HepG2 (cell line): Measurements from ENCODE around the gene LGI2. TPM values are rescaled to one million over a fixed set of nuclear protein-coding genes. Genes with fewer than 3 reads are reported as not detected.
A peak's percentile ranks its signal among the peaks of the same experiment; 100 is the strongest.

Experiments
- ATAD3A ChIP-seq: sonication (generic); formaldehyde crosslinking; IDR thresholded peaks from 2 replicates; pipeline ENCODE4 v1.4.0; 2020; ENCODE audit warnings: missing genetic modification reagents
- CAMTA2 ChIP-seq: sonication (generic); formaldehyde crosslinking; IDR thresholded peaks from 2 replicates; pipeline ENCODE4 v1.4.0; 2020; ENCODE audit warnings: mild to moderate bottlenecking, missing genetic modification reagents, borderline replicate concordance
- FOXA1 ChIP-seq, 2 experiments: fragments of 450-650 bp in 1 of 2; sonication (generic) in 1 of 2; formaldehyde crosslinking in 1 of 2; IDR thresholded peaks; 2 replicates each; pipeline versions ENCODE4 v1.4.0 to v1.6.1; 2016 to 2020; ENCODE audit warnings: missing genetic modification reagents in 1 of 2
- HCFC1 ChIP-seq: fragments of 150-350 bp; IDR thresholded peaks from 2 replicates; pipeline ENCODE4 v1.6.1; 2014; ENCODE audit warnings: low read depth, low read length
- HDAC2 ChIP-seq: sonication (generic); formaldehyde crosslinking; IDR thresholded peaks from 2 replicates; pipeline ENCODE4 v1.4.0; 2020; ENCODE audit warnings: missing genetic modification reagents
- HOXD1 ChIP-seq: sonication (generic); formaldehyde crosslinking; IDR thresholded peaks from 2 replicates; pipeline ENCODE4 v1.5.0; 2020; ENCODE audit warnings: missing genetic modification reagents
- ISL2 ChIP-seq: sonication (generic); formaldehyde crosslinking; IDR thresholded peaks from 2 replicates; pipeline ENCODE4 v1.5.0; 2020; ENCODE audit warnings: missing genetic modification reagents
- NR2C2 ChIP-seq: sonication (generic); formaldehyde crosslinking; IDR thresholded peaks from 2 replicates; pipeline ENCODE4 v1.4.0; 2020; ENCODE audit warnings: missing genetic modification reagents, mild to moderate bottlenecking, moderate library complexity, borderline replicate concordance
- NR2F6 ChIP-seq, 2 experiments: IDR thresholded peaks; 2 replicates each; pipeline ENCODE4 v1.6.1; 2016; ENCODE audit warnings: antibody characterized with exemption in 1 of 2, mild to moderate bottlenecking in 1 of 2
- SOX6 ChIP-seq, 2 experiments: fragments of 450-650 bp in 1 of 2; sonication (generic) in 1 of 2; formaldehyde crosslinking in 1 of 2; IDR thresholded peaks; 2 replicates each; pipeline versions ENCODE4 v1.4.0 to v1.6.1; 2017 to 2020; ENCODE audit warnings: antibody characterized with exemption in 1 of 2, mild to moderate bottlenecking in 1 of 2, missing genetic modification reagents in 1 of 2
- YEATS2 ChIP-seq: sonication (generic); formaldehyde crosslinking; IDR thresholded peaks from 2 replicates; pipeline ENCODE4 v1.4.0; 2020; ENCODE audit warnings: missing genetic modification reagents, borderline replicate concordance
- ZKSCAN1 ChIP-seq: fragments of 150-350 bp; IDR thresholded peaks from 2 replicates; pipeline ENCODE4 v1.6.1; 2014; ENCODE audit warnings: low read length
- ZNF12 ChIP-seq: sonication (generic); formaldehyde crosslinking; IDR thresholded peaks from 2 replicates; pipeline ENCODE4 v1.5.0; 2020; ENCODE audit warnings: missing genetic modification reagents
- ZNF792 ChIP-seq: IDR thresholded peaks from 2 replicates; pipeline ENCODE4 v1.6.1; 2016
- polyA plus RNA-seq, 8 experiments: library from polyadenylated mRNA; depleted of rRNA in 3 of 8; stranded (reverse) in 7 of 8; unstranded in 1 of 8; fragments of >200 nt; fragmentation: Illumina TruSeq in 4 of 8; extraction: Trizol in 4 of 8; gene quantifications; 2 replicates each; pipeline versions ENCODE4 v1.2.1 to v1.2.3, GENCODE V29; 2011 to 2016; ENCODE audit warnings: low read depth in 4 of 8, missing spikeins in 1 of 8, mixed read lengths in 1 of 8; ENCODE audit not compliant: insufficient read depth in 1 of 8
- total RNA-seq, 5 experiments: library from RNA; depleted of rRNA; stranded (reverse); fragments of >200 nt; fragmentation: Illumina TruSeq; extraction: Trizol; gene quantifications; 2 replicates each; pipeline ENCODE4 v1.2.3, GENCODE V29; 2016; ENCODE audit warnings: low read depth in 1 of 5
- TF ChIP-seq, protein P1 (sequence below): sonication (generic); formaldehyde crosslinking; conservative IDR thresholded peaks from 2 replicates; pipeline ENCODE4 v1.4.0; 2020; ENCODE audit warnings: missing genetic modification reagents
- TF ChIP-seq, protein P2 (sequence below): sonication (generic); formaldehyde crosslinking; IDR thresholded peaks from 2 replicates; pipeline ENCODE4 v1.9.0; 2021; ENCODE audit warnings: missing genetic modification reagents, mild to moderate bottlenecking, borderline replicate concordance
- TF ChIP-seq, protein P3 (sequence below): sonication (generic); formaldehyde crosslinking; IDR thresholded peaks from 2 replicates; pipeline ENCODE4 v1.4.0; 2020; ENCODE audit warnings: missing genetic modification reagents

Gene LGI2
- total and polyA plus RNA-seq, 2 of the 13 experiments (the other 11 are each of a cell fraction or from before 2014, with no cell fraction given) = not detected

DNA sequence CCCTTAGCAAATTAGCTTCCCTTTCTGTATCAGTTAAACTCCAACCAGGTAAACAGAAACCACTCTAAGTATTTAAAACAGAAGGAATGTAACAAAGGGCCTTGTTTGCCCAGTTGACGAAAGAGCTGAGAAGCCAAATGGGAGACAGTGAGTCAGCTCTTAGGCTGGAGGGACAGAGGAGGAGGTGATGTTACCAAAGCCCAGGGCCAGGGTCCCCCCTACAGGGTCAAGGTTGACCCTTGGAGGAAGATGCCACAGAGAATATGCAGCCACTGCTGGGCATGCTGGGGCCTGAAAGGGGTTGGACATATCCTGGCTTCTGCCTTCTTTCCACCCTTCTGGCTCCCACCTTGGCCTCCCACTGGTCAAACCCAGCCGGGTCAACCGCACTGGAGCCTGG lies 38.3 kb upstream of the LGI2 start (continued):
- 0 out of 2 replicates have a peak, but pooled peaks have one; percentile 35 for TF ChIP-seq FOXA1 (IDR thresholded peaks at IDR 0.05)
- peak; percentile 76 for TF ChIP-seq FOXA1 (CRISPR knock-in tag; IDR thresholded peaks at IDR 0.05)
- TF ChIP-seq NR2F6 (IDR thresholded peaks at IDR 0.05) = peak; percentile 60
- peak; percentile 70 for TF ChIP-seq NR2F6 (CRISPR knock-in tag; IDR thresholded peaks at IDR 0.05)
- 0 out of 2 replicates have a peak, but pooled peaks have one; percentile 31 for TF ChIP-seq ZNF12
- TF ChIP-seq, protein P1, sequence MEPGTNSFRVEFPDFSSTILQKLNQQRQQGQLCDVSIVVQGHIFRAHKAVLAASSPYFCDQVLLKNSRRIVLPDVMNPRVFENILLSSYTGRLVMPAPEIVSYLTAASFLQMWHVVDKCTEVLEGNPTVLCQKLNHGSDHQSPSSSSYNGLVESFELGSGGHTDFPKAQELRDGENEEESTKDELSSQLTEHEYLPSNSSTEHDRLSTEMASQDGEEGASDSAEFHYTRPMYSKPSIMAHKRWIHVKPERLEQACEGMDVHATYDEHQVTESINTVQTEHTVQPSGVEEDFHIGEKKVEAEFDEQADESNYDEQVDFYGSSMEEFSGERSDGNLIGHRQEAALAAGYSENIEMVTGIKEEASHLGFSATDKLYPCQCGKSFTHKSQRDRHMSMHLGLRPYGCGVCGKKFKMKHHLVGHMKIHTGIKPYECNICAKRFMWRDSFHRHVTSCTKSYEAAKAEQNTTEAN (CRISPR knock-in tag) = no peak
- TF ChIP-seq, protein P2, sequence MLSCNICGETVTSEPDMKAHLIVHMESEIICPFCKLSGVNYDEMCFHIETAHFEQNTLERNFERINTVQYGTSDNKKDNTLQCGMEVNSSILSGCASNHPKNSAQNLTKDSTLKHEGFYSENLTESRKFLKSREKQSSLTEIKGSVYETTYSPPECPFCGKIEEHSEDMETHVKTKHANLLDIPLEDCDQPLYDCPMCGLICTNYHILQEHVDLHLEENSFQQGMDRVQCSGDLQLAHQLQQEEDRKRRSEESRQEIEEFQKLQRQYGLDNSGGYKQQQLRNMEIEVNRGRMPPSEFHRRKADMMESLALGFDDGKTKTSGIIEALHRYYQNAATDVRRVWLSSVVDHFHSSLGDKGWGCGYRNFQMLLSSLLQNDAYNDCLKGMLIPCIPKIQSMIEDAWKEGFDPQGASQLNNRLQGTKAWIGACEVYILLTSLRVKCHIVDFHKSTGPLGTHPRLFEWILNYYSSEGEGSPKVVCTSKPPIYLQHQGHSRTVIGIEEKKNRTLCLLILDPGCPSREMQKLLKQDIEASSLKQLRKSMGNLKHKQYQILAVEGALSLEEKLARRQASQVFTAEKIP (CRISPR knock-in tag) = no peak
- no peak for TF ChIP-seq YEATS2 (CRISPR knock-in tag)
- no peak for TF ChIP-seq HCFC1
- TF ChIP-seq ZKSCAN1 = no peak
- TF ChIP-seq HDAC2 = 0 out of 2 replicates have a peak, but pooled peaks have one; percentile 26
- TF ChIP-seq ATAD3A = no peak
- TF ChIP-seq NR2C2 (CRISPR knock-in tag) = 0 out of 2 replicates have a peak, but pooled peaks have one; percentile 25
- TF ChIP-seq ISL2 (CRISPR knock-in tag) = peak; percentile 48; the same call in 1 of the 2 replicates
- no peak for TF ChIP-seq CAMTA2
- TF ChIP-seq HOXD1 (CRISPR knock-in tag) = no peak
- no peak for TF ChIP-seq ZNF792
- no peak for TF ChIP-seq SOX6 (IDR thresholded peaks at IDR 0.05)
- peak; percentile 79 for TF ChIP-seq SOX6 (CRISPR knock-in tag; IDR thresholded peaks at IDR 0.05)
- TF ChIP-seq, protein P3, sequence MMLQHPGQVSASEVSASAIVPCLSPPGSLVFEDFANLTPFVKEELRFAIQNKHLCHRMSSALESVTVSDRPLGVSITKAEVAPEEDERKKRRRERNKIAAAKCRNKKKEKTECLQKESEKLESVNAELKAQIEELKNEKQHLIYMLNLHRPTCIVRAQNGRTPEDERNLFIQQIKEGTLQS (CRISPR knock-in tag) = 0 out of 2 replicates have a peak, but pooled peaks have one; percentile 34
